Measurements from ENCODE around the gene C3orf49. TPM values are rescaled to one million over a fixed set of nuclear protein-coding genes. Genes with fewer than 3 reads are reported as not detected.
A peak's percentile ranks its signal among the peaks of the same experiment; 100 is the strongest.

Gene C3orf49
- total and polyA plus RNA-seq, 9 of the 15 experiments (the other 6 are each of a cell fraction or from before 2014, with no cell fraction given), result not detected

DNA sequence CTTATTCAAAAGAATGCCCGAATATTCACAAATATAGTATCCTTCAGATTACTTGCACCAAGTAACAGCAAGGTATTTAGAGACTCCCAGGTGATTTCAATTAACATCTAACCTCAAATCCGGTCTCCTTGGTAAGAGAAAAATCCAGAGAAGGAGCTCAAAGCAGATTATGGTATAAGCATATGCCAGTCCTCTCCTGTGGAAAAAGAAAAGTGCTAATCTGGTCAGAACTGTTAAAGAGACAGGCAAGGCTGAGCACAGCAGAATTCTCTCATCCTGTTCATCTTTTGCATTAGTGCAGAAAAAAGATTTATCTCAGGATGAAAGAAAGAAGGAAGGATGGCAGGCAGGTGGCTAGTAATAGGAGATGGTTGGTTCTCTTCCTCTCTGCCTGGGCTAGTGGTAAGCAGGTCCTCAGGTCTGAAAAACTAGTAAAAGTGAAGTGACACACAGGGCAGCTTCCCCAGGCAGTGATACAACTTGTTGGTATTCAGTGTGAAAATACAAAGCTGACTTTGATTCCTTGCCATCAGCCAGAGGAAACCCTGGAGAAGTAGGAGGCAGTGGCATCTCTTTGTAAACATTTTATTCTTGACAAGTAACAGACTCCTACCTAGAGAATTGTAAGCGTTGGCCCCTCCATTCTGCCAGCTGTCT lies 58.8 kb downstream of the C3orf49 start:
- POLR2A ChIA-PET, result no interaction called here
- Histone ChIP-seq H3K9ac (ENCODE audit: insufficient read depth in 1 of 2, low read depth in 2 of 2, low read length in 2 of 2) (no peak overlapping the region), H3K4me1 (replicated peaks in 1 of 2; ENCODE audit: control insufficient read depth in 2 of 2, insufficient read depth in 2 of 2, low read length in 2 of 2) (no peaks in the 10 kb centered on the region), H3K4me3 (no peak overlapping the region), H3K4me2 (ENCODE audit: insufficient read depth, low read length) (no peak overlapping the region), H3K79me2 (ENCODE audit: control insufficient read depth, insufficient read depth, low read length) (peaks cover 53% of the 10 kb centered on the region), H3K9me1 (ENCODE audit: control insufficient read depth, insufficient read depth, low read length) (no peaks in the 10 kb centered on the region), H3K27ac (ENCODE audit: extremely low read depth, low read depth, low read length) (no peak overlapping the region), H3K9me3 (replicated peaks; ENCODE audit: control insufficient read depth, insufficient read depth, low read depth, low read length) (no peaks in the 10 kb centered on the region), H4K20me1 (replicated peaks; ENCODE audit: control insufficient read depth, insufficient read depth, low read length) (peaks cover 12% of the 10 kb centered on the region; the same call in 1 of the 2 replicates), H3K27me3 (ENCODE audit: control insufficient read depth in 2 of 2, insufficient read depth in 2 of 2, low read length in 2 of 2) (no peaks in the 10 kb centered on the region), H2AFZ (ENCODE audit: low read depth, low read length) (no peak overlapping the region), H3K36me3 (ENCODE audit: control insufficient read depth, insufficient read depth, low read length) (no peaks in the 10 kb centered on the region)
- DNase-seq (ENCODE audit: extremely low read depth in 1 of 4, low spot score in 3 of 4), result no peak
- no TSS peak for BruUV-seq (replicated peaks)
- in situ Hi-C loops (cut with MboI) (no loop called here), intact Hi-C loops (cut with micrococcal nuclease) (no loop called here)
- 72% methylated on average over 3 of the region's 3 CpGs for WGBS (ENCODE audit: insufficient coverage, low coverage, missing lambda C conversion rate)
- CTCF ChIA-PET (ENCODE audit: low intra/inter-chr PET ratio), result no interaction called here
- TF ChIP-seq ZKSCAN3 (CRISPR knock-in tag; IDR thresholded peaks at IDR 0.05) (no peak), ZFP30 (CRISPR knock-in tag; IDR thresholded peaks at IDR 0.05; ENCODE audit: borderline replicate concordance) (no peak), GATAD2A (IDR thresholded peaks at IDR 0.05) (no peak)
- no peak for ATAC-seq
- no peak for FAIRE-seq

DNA sequence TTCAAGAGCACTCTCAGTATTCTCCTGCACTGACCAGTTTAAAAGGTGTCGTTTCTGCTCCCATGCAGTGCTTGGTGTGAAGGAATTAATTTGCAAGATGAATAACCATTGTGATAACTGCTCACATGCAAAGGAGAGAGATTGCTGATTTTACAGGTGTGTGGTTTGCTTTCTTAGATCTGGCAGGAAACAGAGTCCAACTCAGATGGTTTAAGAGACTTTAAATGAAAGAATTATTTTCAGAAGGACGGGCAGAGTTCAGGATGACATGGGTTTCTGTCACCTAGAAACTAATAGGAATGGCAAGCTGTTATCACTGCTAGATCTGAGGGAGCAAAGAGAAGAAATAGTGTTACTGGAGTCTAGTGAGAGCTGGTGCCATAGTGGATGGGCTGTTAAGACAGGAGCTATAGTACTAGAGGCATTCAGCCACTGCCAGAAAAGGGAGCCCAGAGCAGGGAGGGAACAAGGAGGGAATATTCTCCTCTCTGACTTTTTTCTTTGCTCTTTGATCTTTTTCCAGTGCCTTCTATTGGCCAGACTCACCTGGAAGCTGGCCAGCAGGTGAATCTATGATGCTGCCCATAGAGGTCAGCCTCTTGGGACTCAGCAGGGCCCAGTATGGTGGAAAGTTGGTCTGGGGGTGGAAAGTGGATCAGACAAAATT lies 59.4 kb downstream of the C3orf49 start:
- Histone ChIP-seq H3K9me1 (ENCODE audit: control insufficient read depth, insufficient read depth, low read length) (no peaks in the 10 kb centered on the region), H2AFZ (ENCODE audit: low read depth, low read length) (no peak overlapping the region), H3K27me3 (ENCODE audit: control insufficient read depth in 2 of 2, insufficient read depth in 2 of 2, low read length in 2 of 2) (no peaks in the 10 kb centered on the region), H3K4me3 (no peak overlapping the region), H3K9ac (ENCODE audit: insufficient read depth in 1 of 2, low read depth in 2 of 2, low read length in 2 of 2) (no peak overlapping the region), H3K79me2 (ENCODE audit: control insufficient read depth, insufficient read depth, low read length) (peaks cover 48% of the 10 kb centered on the region), H3K27ac (ENCODE audit: extremely low read depth, low read depth, low read length) (no peak overlapping the region), H3K4me2 (ENCODE audit: insufficient read depth, low read length) (no peak overlapping the region), H3K36me3 (ENCODE audit: control insufficient read depth, insufficient read depth, low read length) (no peaks in the 10 kb centered on the region), H3K4me1 (replicated peaks in 1 of 2; ENCODE audit: control insufficient read depth in 2 of 2, insufficient read depth in 2 of 2, low read length in 2 of 2) (no peaks in the 10 kb centered on the region), H3K9me3 (replicated peaks; ENCODE audit: control insufficient read depth, insufficient read depth, low read depth, low read length) (no peaks in the 10 kb centered on the region), H4K20me1 (replicated peaks; ENCODE audit: control insufficient read depth, insufficient read depth, low read length) (peaks cover 12% of the 10 kb centered on the region; the same call in 1 of the 2 replicates)
- ATAC-seq (no peak), FAIRE-seq (no peak), DNase-seq (ENCODE audit: extremely low read depth in 1 of 4, low spot score in 3 of 4) (no peak)
- ChIA-PET CTCF (ENCODE audit: low intra/inter-chr PET ratio) (no interaction called here), POLR2A (no interaction called here)
- in situ Hi-C loops (cut with MboI), result no loop called here
- BruUV-seq (replicated peaks), result no TSS peak
- 71% methylated on average over 2 of the region's 2 CpGs for WGBS (ENCODE audit: insufficient coverage, low coverage, missing lambda C conversion rate)
- TF ChIP-seq, protein P1, sequence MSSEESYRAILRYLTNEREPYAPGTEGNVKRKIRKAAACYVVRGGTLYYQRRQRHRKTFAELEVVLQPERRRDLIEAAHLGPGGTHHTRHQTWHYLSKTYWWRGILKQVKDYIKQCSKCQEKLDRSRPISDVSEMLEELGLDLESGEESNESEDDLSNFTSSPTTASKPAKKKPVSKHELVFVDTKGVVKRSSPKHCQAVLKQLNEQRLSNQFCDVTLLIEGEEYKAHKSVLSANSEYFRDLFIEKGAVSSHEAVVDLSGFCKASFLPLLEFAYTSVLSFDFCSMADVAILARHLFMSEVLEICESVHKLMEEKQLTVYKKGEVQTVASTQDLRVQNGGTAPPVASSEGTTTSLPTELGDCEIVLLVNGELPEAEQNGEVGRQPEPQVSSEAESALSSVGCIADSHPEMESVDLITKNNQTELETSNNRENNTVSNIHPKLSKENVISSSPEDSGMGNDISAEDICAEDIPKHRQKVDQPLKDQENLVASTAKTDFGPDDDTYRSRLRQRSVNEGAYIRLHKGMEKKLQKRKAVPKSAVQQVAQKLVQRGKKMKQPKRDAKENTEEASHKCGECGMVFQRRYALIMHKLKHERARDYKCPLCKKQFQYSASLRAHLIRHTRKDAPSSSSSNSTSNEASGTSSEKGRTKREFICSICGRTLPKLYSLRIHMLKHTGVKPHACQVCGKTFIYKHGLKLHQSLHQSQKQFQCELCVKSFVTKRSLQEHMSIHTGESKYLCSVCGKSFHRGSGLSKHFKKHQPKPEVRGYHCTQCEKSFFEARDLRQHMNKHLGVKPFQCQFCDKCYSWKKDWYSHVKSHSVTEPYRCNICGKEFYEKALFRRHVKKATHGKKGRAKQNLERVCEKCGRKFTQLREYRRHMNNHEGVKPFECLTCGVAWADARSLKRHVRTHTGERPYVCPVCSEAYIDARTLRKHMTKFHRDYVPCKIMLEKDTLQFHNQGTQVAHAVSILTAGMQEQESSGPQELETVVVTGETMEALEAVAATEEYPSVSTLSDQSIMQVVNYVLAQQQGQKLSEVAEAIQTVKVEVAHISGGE (CRISPR knock-in tag; IDR thresholded peaks at IDR 0.05), result 0 out of 6 replicates have a peak, but pooled peaks of 1 of the 3 experiments have one; percentile 26
- TF ChIP-seq, protein P2, sequence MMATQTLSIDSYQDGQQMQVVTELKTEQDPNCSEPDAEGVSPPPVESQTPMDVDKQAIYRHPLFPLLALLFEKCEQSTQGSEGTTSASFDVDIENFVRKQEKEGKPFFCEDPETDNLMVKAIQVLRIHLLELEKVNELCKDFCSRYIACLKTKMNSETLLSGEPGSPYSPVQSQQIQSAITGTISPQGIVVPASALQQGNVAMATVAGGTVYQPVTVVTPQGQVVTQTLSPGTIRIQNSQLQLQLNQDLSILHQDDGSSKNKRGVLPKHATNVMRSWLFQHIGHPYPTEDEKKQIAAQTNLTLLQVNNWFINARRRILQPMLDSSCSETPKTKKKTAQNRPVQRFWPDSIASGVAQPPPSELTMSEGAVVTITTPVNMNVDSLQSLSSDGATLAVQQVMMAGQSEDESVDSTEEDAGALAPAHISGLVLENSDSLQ (IDR thresholded peaks at IDR 0.05), result no peak
- no peak for TF ChIP-seq HIVEP1 (CRISPR knock-in tag; IDR thresholded peaks at IDR 0.05)
- intact Hi-C loops (cut with micrococcal nuclease), result no loop called here

Data from K562 (cell line).